Stimulated activated naive CD8-positive, alpha-beta T cell treated with anti-CD3 and anti-CD28 coated beads, Interleukin-15, Interleukin-2, amounts not matched to agents 100 ng/mL and 50 ng/mL, for 24 hours (primary cell): ENCODE measurements around the gene INTS12.
A peak's percentile ranks its signal among the peaks of the same experiment; 100 is the strongest.
"Not testable (repeated sequence)": the region's sequence is repeated elsewhere in the genome, so short reads cannot be mapped to it uniquely, and the experiment has no call there.

ENCODE experiments used
- H3K27ac Mint-ChIP-seq: one replicate; pipeline ENCODE4 v1.8.0; 2021; ENCODE audit warnings: mild to moderate bottlenecking, mixed read lengths
- H3K27me3 Mint-ChIP-seq: one replicate; pipeline ENCODE4 v1.8.0; 2021; ENCODE audit warnings: mixed read lengths
- H3K36me3 Mint-ChIP-seq: one replicate; pipeline ENCODE4 v1.8.0; 2021; ENCODE audit warnings: low read depth, mixed read lengths
- H3K4me1 Mint-ChIP-seq: one replicate; pipeline ENCODE4 v1.8.0; 2021; ENCODE audit warnings: low read depth, mixed read lengths
- H3K4me3 Mint-ChIP-seq: one replicate; pipeline ENCODE4 v1.8.0; 2021; ENCODE audit warnings: mild to moderate bottlenecking, mixed read lengths
- H3K9me3 Mint-ChIP-seq: one replicate; pipeline ENCODE4 v1.8.0; 2021; ENCODE audit warnings: mixed read lengths

INTS12 gene

GRCh38 chr4:105708181-105709080 is at the start of gene INTS12, which contains the start of gene GSTCD:
TSS of gene INTS12 (minus strand) at chr4:105708689. CDS start at chr4:105700005, 8,684 bp downstream.
TSS of gene GSTCD (plus strand) at chr4:105708784. CDS start at chr4:105717614, 8,830 bp downstream.
- H3K36me3 Mint-ChIP-seq: peaks cover 18% of the 10 kb centered on the region
- no peaks in the 10 kb centered on the region for H3K9me3 Mint-ChIP-seq
- H3K4me3 Mint-ChIP-seq: peak within 1 kb of the TSS; percentile 98
- H3K27ac Mint-ChIP-seq: peak within 1 kb of the TSS; percentile 95
- no peaks in the 10 kb centered on the region for H3K27me3 Mint-ChIP-seq
- H3K4me1 Mint-ChIP-seq: peaks cover 32% of the 10 kb centered on the region

- Mint-ChIP-seq H3K27me3 (no peaks in the 10 kb centered on the region), H3K4me3 (no peak overlapping the region), H3K27ac (no peak overlapping the region), H3K9me3 (no peaks in the 10 kb centered on the region), H3K36me3 (no peaks in the 10 kb centered on the region), H3K4me1 (no peaks in the 10 kb centered on the region)
Measured at GRCh38 chr4:105755375-105755774, 46.9 kb upstream of the INTS12 start.

GRCh38 chr4:105753361-105753760 is 44.9 kb upstream of the INTS12 start:
- Mint-ChIP-seq H3K27me3 (no peaks in the 10 kb centered on the region), H3K27ac (no peak overlapping the region), H3K36me3 (no peaks in the 10 kb centered on the region), H3K4me3 (no peak overlapping the region), H3K4me1 (no peaks in the 10 kb centered on the region), H3K9me3 (no peaks in the 10 kb centered on the region)

GRCh38 chr4:105751718-105752299 is 43.3 kb upstream of the INTS12 start:
- H3K27me3 Mint-ChIP-seq: no peaks in the 10 kb centered on the region
- H3K9me3 Mint-ChIP-seq: no peaks in the 10 kb centered on the region
- no peaks in the 10 kb centered on the region for H3K4me1 Mint-ChIP-seq
- H3K4me3 Mint-ChIP-seq: no peak overlapping the region
- H3K36me3 Mint-ChIP-seq: peaks cover 5% of the 10 kb centered on the region
- no peak overlapping the region for H3K27ac Mint-ChIP-seq

GRCh38 chr4:105748222-105748621 is 39.7 kb upstream of the INTS12 start:
- H3K4me3 Mint-ChIP-seq: no peak overlapping the region
- H3K36me3 Mint-ChIP-seq: peaks cover 16% of the 10 kb centered on the region
- H3K27me3 Mint-ChIP-seq: no peaks in the 10 kb centered on the region
- H3K9me3 Mint-ChIP-seq: no peaks in the 10 kb centered on the region
- H3K27ac Mint-ChIP-seq: no peak overlapping the region
- H3K4me1 Mint-ChIP-seq: no peaks in the 10 kb centered on the region

GRCh38 chr4:105741548-105741947 is 33.1 kb upstream of the INTS12 start:
- Mint-ChIP-seq H3K9me3 (peaks cover 15% of the 10 kb centered on the region), H3K4me3 (no peak overlapping the region), H3K4me1 (no peaks in the 10 kb centered on the region), H3K27ac (no peak overlapping the region), H3K27me3 (no peaks in the 10 kb centered on the region), H3K36me3 (peaks cover 47% of the 10 kb centered on the region)

GRCh38 chr4:105735217-105735616 is 26.7 kb upstream of the INTS12 start:
- not testable (repeated sequence) for H3K27ac Mint-ChIP-seq, H3K4me3 Mint-ChIP-seq, H3K27me3 Mint-ChIP-seq, H3K4me1 Mint-ChIP-seq
- H3K36me3 Mint-ChIP-seq: peaks cover 87% of the 10 kb centered on the region
- peaks cover 21% of the 10 kb centered on the region for H3K9me3 Mint-ChIP-seq

- not testable (repeated sequence) for H3K9me3 Mint-ChIP-seq, H3K4me1 Mint-ChIP-seq, H3K27ac Mint-ChIP-seq, H3K27me3 Mint-ChIP-seq, H3K4me3 Mint-ChIP-seq
- H3K36me3 Mint-ChIP-seq: peaks cover 69% of the 10 kb centered on the region
Measured at GRCh38 chr4:105729895-105730294, 21.4 kb upstream of the INTS12 start.

GRCh38 chr4:105725623-105726022 is 17.1 kb upstream of the INTS12 start:
- Mint-ChIP-seq H3K36me3 (peaks cover 53% of the 10 kb centered on the region), H3K4me3 (no peak overlapping the region), H3K4me1 (no peaks in the 10 kb centered on the region), H3K9me3 (peaks cover 4% of the 10 kb centered on the region), H3K27me3 (no peaks in the 10 kb centered on the region), H3K27ac (no peak overlapping the region)

- H3K27ac Mint-ChIP-seq: no peak overlapping the region
- H3K36me3 Mint-ChIP-seq: peaks cover 24% of the 10 kb centered on the region
- H3K4me3 Mint-ChIP-seq: no peak overlapping the region
- H3K9me3 Mint-ChIP-seq: no peaks in the 10 kb centered on the region
- peaks cover under 1% of the 10 kb centered on the region for H3K4me1 Mint-ChIP-seq
- H3K27me3 Mint-ChIP-seq: no peaks in the 10 kb centered on the region
Measured at GRCh38 chr4:105719204-105719603, 10.7 kb upstream of the INTS12 start.

GRCh38 chr4:105715692-105716278 is 7.3 kb upstream of the INTS12 start:
- H3K36me3 Mint-ChIP-seq: peaks cover 8% of the 10 kb centered on the region
- peaks cover 5% of the 10 kb centered on the region for H3K4me1 Mint-ChIP-seq
- H3K9me3 Mint-ChIP-seq: no peaks in the 10 kb centered on the region
- no peak overlapping the region for H3K27ac Mint-ChIP-seq
- H3K27me3 Mint-ChIP-seq: no peaks in the 10 kb centered on the region
- H3K4me3 Mint-ChIP-seq: no peak overlapping the region

GRCh38 chr4:105714932-105715331 is 6.4 kb upstream of the INTS12 start:
- Mint-ChIP-seq H3K4me3 (no peak overlapping the region), H3K27me3 (no peaks in the 10 kb centered on the region), H3K9me3 (no peaks in the 10 kb centered on the region), H3K27ac (no peak overlapping the region), H3K4me1 (peaks cover 5% of the 10 kb centered on the region), H3K36me3 (peaks cover 1% of the 10 kb centered on the region)

GRCh38 chr4:105714071-105714521 is 5.6 kb upstream of the INTS12 start:
- no peak overlapping the region for H3K27ac Mint-ChIP-seq
- H3K27me3 Mint-ChIP-seq: no peaks in the 10 kb centered on the region
- H3K9me3 Mint-ChIP-seq: no peaks in the 10 kb centered on the region
- peaks cover 13% of the 10 kb centered on the region for H3K4me1 Mint-ChIP-seq
- no peaks in the 10 kb centered on the region for H3K36me3 Mint-ChIP-seq
- H3K4me3 Mint-ChIP-seq: no peak overlapping the region

- Mint-ChIP-seq H3K9me3 (no peaks in the 10 kb centered on the region), H3K36me3 (no peaks in the 10 kb centered on the region), H3K27ac (no peak overlapping the region), H3K27me3 (no peaks in the 10 kb centered on the region), H3K4me3 (no peak overlapping the region), H3K4me1 (peaks cover 17% of the 10 kb centered on the region)
Measured at GRCh38 chr4:105712766-105713165, 4.3 kb upstream of the INTS12 start.

GRCh38 chr4:105710678-105711077 is 2.2 kb upstream of the INTS12 start:
- peaks cover 15% of the 10 kb centered on the region for H3K36me3 Mint-ChIP-seq
- no peak overlapping the region for H3K4me3 Mint-ChIP-seq
- H3K9me3 Mint-ChIP-seq: no peaks in the 10 kb centered on the region
- peaks cover 36% of the 10 kb centered on the region for H3K4me1 Mint-ChIP-seq
- H3K27ac Mint-ChIP-seq: no peak overlapping the region
- H3K27me3 Mint-ChIP-seq: no peaks in the 10 kb centered on the region
